NCI-H1930 (cell line): ENCODE measurements around the gene GDF2.

Source experiments
- DNase-seq, 2 experiments: peaks; one replicate each; lab custom pipeline; 2025; lab: John Stamatoyannopoulos, UW

The GDF2 gene

DNA sequence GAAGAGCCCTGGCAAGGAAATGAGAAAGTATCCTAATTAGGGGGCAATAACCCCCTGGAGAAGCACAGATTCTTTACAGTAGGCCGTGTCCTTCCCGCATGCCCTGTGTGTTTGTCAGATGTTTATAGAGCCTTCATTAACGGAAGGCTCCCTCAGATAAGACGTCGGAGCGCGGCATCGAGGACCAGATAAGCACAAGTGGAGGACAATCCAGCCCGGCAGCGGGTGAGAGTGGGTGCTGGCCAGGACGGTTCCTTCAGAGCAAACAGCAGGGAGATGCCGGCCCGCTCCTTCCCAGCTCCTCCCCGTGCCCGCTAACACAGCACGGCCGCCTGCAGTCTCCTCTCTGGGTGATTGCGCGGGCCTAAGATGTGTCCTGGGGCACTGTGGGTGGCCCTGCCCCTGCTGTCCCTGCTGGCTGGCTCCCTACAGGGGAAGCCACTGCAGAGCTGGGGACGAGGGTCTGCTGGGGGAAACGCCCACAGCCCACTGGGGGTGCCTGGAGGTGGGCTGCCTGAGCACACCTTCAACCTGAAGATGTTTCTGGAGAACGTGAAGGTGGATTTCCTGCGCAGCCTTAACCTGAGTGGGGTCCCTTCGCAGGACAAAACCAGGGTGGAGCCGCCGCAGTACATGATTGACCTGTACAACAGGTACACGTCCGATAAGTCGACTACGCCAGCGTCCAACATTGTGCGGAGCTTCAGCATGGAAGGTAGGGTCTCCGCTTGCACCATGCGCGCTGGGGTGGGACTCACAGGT is at the start of gene GDF2:
GDF2 (plus strand) TSS at position 155 of the 762 bp plus-strand sequence; CDS start at position 370, 215 bp downstream.
- no peak for DNase-seq

DNA sequence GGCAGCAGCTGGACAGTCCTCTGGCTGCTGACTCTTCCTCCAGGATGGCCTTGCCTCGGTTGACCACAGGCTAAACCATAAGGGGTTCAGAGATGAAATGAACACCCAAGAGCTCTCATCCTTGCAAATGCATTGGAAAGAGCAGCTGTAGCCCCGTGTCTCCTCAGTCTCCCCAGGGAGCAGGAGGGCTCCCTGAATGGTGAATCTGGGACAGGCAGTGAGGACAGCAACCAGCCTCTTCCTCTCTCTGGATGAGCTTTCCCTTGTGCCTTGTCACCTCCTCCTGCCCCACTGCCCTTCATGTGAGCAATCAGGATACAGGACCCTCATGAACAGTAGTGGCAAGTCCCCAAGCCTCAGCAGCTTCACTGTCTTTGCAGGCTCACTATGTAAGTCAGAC is 46.2 kb upstream of the GDF2 start:
- no peak for DNase-seq

DNA sequence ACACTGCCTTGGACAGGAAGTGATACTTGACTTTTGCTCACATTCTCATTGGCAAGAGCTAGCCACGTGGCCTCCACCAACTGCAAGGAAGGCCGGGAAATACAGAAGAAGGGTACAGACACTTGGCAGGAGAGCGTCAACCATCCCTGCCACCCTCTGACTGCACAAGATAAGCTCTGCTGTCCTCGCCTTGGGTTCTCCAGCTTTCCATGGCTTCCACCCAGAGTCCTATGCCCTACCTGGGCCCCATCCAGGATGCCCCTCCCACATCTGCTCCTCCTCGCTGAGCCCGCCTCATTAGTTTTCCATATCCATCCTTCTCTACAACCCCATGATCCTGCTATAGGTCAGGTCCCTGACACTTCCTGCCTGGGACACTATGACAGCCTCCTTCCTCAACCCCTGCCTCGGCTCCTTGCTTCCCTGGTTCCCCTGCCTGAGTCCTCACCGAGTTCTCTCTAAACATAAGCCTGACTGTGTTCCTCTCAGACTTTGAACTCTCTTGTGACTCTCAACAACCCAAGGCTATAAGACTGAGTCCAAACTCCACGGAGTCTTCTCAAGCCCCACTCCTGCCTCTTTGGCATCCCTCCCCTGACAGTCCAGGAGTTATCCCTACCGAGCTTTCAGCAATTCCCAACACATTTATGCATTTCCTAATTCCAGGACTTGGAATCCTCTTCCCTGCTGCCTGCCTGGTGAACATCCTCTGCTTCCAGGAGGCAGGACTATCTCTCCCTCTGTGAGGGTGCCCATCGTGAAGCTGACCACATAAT is 45.5 kb upstream of the GDF2 start:
- DNase-seq = no peak

DNA sequence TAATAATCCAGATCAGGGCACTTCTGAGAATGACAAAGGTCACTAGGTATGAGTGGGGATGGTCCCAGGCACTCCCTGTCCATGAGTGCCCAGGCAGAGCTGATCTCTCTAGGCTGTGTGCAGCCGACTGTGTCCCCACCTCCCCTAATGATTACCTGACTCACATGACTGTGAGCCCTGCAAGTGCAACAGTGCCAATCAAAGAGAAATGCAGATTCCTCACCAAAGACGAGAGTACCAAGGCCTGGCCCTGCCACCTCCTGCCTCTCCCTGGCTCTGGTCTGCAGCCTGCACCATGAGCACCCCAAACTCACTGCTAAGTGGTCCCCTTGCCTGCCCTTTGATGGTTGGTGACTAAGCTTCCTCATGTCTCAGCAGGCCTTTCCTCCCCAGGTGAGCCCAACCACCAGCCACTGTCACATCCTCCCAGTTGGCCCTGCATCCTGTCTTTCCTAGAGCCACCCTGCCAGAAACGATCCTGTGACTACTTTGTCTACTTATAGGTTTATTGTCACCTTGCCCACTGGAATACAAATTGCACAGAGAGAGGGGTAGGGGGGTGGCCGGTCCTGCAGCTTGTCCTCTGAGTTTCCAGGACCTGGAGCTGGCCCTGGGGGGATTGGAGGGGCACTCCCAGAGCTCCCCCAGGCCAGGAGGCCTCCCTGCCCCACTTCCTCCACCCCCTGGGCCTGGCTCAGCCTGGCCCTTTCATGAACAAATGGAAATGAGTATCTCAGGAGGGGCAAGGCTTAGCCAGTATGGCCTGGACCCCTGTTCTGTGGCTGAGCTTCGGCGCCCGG is 44.7 kb upstream of the GDF2 start:
- no peak for DNase-seq

DNA sequence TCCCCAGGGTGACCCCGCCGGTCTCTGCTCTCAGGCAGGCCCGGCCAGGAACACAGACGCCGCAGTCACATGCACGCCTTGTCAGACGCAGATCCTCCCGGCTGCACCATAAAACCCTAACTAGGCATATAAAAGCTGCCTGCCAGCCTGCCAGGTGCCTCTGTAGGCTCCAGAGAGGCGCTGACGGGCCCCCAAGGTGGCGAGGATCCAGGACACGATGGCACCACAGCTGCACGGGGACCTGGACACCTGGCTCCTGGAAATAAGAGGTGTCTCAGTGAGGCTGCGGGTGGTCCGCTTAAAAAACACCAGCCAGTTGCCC is 44.1 kb upstream of the GDF2 start:
- DNase-seq = no peak

DNA sequence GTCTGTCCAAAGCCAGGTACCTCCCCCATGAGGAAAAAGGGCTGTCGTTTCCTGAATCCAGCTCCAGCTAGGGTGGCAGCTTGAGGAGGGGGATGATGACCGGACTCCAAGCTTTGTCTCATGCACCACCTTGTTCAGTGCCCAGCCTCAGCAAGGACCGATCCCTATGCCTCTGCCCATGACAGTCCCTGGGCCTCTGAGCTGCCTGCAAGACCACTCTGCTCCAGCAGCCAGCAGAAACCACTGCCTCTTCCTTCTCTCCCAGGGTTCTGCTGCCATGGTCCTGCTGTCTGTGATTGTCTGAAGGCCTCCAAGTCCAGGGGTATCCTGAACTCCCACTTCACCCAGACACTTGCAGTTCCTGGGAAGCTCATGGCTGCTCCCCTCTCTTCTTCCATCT is 43.5 kb upstream of the GDF2 start:
- DNase-seq = no peak

DNA sequence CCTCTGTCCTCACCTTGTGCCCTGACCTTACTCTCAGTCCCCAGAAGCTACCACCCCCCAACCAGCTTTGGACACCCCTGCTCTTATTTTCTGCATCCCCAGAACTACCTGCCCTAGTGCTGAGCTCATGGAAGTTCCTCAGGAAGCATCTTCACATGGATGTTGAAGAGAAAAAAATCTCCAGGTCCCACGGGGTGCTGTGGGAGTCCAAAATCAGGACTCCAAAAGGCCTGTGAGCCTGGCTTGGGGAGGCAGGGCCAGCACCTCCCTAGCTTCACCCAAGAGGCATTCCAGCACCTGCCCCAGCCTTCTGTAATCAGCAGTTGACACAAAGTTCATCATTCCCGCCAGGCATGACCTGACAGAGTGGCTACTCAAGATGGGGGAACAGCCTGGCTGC is 43.0 kb upstream of the GDF2 start:
- no peak for DNase-seq

DNA sequence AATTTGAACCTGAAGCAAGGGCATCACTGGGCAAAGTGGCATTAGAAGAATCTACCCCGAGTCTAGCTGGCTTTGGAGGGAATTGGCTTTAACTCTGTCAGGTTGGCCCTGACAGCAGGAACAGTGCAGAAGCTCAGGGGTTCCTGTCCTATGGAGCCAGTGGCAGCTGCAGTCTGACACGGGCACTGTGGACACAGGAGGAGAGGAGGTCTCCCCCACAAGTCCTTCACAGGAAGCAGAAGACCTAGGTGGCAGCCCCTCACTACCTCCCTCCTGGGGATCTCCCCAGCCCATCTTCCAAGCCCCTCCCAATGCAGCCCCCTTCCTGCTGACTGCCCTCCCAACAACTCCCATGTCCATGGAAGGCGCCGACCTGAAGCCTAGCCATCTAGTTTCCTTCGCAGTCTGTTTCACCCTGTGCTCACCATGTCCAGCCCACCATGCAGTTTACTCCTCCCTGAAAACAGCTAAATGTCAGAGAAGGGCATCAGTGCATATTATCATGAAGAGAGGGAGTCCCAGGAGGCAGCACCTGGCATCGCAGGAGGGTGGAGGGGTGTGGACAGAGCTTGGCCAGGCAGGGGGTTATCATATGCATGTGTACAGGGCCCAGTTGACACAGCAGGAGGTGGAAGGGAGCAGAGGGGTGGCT is 40.1 kb upstream of the GDF2 start:
- no peak for DNase-seq

DNA sequence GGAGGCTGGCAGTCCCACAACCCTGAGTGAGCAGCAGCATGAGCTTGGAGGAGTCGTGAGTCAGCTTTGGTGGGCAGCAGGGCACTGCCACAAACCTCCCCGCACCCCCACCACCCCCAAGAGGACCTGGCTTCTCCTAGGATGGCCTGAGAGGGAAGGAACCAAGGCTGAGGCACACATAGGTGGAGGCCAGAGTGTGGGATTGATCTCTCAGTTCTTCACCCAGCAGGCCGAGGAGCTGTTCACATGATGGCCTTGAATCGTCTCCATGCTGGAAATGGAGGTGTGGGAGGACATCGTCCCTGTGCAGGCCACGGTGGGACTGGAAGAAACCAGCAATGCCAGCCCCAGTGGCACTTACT is 39.6 kb upstream of the GDF2 start:
- no peak for DNase-seq

DNA sequence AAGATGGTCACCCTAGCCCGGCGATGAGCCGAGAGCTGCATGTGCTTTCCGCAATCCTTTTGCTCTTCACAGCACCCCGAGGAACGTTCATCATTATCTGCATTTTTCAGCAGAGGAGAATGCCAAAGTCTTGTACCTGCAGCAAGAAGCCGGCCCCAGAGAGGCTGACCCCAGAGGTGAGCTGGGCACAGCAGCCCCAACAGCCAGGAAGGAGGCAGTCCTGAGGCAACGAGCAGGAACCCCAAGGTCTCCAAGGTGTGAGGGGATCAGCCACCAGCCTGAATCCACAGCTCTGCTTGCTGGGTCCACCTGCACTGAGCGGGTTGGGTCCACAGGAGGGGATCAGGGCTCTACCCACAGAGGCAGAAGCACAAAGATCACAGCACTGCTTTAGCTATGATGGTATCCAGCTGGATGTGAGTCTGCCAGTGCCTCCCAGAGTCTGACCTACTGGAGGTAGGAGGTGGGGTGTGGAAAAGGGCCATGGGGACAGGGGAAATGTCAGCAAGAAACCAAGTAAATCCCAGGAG is 39.1 kb upstream of the GDF2 start:
- no peak for DNase-seq

DNA sequence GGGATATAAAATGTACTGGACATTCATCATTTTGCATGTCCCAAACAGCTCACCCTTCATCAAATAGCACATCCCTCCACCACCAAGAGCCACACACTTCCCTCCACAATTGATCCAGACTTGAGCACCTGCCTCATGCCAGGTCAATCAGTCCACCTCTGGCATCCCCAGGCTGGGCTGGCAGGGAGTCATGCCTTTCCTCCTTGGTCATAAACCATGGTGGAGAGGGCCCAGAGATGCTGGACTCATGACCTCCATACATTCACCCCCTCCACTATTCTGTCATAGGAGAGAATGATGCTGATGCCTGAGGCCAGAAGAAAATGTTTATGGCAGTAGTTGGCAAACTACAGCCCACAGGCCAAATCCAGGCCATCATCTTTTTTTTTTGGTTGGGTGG is 38.4 kb upstream of the GDF2 start:
- DNase-seq = no peak

DNA sequence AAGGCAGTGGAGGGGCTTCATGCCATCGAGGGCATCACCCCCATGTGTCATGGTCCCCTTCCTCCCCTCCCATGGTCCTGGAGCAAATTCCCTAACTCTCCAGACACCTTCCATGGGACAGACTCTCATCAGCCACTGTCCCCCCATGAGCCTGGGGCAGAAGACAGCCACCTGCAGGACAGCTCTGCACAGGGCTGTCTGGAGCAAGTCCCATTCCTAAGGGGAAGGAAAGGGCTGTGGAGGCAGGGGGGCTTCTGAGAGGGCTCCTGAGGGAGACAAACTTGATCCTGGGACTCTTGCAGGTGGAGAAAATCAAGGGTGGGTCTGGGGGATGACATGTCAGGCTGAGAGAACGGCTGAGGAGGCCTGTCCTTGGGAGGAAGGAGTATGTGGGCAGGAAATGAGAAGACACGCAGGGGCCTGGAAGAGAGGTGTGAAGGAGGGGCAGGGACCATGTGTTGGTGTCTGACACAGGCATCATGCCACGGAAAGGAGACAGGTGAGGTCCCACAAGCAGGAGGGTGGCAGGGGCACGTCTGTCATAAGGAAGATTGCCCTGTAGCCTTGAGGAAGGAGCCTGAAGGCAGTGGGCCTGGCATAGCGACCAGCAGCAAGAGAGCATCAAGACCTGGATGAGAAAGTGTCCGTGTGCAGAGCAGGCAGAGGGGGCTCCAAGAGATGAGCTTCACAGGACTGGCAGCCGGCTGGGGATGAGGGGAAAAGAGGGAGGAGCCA is 36.7 kb upstream of the GDF2 start:
- DNase-seq = no peak

DNA sequence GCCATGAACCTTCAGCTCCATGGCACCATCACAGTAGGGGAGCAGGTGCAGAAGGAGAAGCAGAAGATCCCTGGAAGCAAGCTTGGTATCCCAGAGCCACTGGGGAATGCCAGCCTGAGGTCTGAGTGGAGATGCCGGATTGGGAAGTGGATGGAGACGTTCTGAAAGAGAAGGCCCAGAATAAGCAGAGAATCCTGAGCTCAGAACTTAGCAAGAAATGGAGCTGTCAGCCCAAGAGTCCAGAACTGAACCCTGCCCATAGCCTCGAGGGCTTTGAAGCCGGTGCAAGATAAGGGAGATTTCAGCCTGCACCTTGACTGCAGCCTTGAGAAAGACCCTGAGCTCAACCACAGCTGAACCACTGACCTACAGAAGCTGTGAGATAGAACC is 36.1 kb upstream of the GDF2 start:
- DNase-seq = no peak

DNA sequence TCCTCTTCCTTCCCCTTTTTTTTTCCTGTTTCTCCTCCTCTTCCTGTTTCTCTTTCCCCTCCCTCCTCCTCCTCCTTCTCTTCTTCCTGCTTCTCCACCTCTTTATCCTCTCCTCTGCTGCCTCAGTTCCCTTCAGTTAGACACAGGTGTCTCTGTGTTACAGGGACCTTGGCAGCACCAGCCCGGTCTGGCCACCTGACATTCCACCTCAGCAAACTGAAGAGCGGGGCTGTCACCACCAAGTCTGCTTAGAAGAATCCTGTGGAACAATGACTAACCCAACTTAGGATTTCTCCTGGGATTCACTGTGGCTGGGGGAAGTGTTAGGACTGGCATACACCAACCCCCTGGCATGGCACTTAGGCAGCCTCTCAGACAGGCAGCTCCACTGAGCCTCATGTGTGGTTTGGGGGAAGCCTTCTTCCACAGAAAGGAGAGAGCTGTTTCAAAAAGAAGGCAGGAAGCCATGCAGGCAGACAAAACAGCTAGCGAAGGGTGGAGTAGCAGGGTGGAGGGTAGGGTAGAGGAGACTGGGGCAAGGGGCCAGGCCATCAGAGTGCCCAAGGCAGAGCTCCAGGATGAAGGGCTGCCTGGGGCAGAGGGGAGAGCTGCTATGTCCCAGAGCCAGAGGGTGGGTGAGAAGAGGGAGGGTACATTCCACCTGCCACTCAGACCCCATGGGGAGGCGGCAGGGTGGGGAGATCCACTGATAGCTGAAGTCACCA is 35.5 kb upstream of the GDF2 start:
- no peak for DNase-seq

DNA sequence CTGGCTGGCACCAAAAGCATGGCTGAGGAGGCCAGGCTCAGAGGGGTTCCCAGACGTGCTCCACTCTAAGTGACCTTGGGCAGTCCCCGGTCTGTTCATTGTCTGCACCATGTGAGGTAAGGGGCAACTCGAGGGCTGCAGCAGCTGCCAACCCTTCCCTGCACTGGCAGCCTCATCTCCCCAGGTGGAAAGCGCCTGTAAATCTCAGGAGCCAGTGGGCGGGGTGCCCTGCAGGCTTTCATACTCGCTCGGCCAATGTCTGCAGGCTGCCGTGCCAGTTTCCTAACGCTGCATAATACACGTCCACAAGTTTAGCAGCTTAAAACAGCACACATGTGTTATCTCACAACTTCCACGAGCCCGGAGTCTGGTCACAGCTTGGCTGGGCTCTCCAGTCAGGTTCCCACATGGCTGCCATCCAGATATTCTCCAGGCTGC is 34.9 kb upstream of the GDF2 start:
- DNase-seq = no peak

DNA sequence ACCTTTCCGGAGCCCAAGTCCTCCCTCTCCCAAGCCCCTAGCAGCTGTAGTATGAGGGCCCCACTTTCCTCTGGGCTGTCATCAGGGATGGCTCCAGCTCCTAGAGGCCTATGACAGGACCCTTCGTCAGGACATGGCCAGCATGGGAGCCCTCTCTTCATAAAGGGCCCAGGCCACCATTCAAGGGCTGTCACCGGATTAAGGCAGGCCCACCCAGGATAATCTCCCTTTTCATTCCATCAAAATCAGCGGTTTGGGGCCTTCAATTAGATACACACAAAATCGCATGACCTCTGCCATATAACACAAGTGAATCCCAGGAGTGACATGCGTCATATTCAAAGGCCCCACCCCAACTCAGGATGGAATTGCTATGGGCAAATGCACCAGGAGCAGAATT is 34.4 kb upstream of the GDF2 start:
- DNase-seq = no peak

DNA sequence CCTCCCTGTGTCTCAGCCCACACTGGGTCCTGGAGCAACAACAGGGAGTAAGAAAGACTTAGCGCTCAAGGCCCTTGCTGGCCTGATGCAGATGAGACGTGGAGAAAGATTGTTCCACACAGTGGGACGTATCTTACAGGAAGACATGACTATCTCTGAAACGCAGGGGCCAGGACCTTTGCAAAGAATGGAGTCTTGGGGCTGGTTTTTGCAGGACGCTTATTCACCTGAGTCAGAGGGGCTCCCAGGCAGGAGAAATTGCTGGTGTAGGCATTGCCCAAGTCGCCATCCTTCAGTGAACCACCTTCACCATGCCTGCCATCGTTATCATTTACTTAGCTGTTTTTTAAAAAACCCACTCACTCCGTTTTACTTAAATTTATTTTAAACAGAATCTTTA is 34.0 kb upstream of the GDF2 start:
- DNase-seq = no peak

DNA sequence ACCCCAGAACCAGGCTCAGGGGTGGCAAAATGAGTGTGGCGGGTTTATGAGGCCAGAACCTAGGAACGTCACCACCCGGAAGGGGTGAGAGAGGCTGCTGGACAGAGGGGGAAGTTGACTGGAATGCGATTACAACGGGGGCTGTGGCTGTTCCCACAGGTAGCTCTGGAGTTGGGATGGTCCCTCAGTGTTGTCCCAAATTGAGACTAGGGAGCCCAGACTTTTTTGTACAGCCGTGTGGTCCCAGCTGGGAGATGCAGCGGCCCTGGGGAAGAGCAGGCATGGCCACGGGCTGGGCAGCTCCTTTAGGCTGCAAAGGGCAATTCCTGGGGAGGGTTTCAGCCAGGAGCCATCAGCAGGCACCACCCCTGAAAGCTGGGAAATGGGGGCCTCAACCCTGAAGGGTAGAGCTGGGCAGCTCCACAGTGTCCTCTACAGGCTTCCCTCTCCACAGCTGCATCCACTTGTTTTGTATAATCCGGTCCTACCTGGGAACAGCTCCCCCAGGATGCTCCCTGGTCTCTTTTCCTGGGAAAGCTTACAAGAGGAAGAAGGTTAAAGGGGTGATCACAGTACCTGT is 33.2 kb upstream of the GDF2 start:
- DNase-seq = no peak

DNA sequence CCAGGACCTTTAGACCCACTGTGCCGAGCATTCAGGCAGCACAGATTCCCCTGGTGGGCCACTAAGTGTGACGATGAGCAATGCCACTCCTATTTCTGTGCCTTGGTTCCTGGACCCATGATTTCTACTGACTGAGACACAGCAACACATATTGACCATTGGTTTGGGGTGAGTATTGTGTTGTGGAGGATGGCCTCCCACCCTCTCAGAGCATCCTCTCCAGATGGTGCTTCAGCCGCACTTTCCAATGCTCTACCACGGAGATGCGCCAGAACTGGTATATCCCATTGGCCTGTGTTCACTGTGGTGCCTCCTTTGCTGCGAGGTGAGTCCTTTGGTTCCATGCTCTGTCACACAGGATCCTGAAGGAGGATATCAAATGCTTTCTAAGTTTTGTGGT is 32.3 kb upstream of the GDF2 start:
- no peak for DNase-seq

DNA sequence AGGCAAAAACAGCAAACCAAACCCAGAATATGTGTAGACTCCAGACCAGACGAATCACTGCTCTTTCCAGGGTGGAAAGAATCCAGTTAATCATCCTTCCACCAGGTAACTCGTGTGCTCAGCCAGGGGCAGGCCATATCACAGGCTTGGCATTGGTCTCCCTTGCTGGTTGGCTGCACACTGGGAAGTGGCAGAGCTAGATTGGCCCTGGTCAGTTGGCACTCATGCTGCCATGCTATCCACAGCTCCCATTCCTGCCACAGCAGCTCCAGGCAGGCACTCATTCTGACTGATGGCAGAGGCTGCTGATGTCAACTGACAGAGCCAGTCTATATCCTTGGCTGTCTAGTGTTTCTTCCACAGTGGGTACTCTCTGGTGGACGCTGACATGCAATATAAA is 31.9 kb upstream of the GDF2 start:
- no peak for DNase-seq

DNA sequence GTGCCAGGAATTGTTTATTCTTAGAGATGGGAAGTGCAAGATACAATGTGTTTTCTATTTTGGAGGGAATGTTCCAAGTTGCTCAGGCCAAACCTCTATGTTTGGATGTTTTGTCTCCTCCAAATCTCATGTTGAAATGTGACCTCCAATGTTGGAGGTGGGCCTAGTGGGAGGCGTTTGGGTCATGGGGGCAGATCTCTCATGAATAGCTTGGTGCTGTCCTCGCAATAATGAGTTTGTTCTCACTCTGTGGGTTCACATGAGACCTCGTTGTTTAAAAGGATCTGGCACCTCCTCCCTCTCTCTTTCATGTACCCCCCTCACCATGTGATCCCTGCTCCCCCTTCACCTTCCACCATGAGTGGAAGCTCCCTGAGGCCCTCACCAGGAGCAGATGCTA is 30.6 kb upstream of the GDF2 start:
- no peak for DNase-seq
